IMR-90 (cell line): Measurements from ENCODE around the gene SLIT3. TPM values are rescaled to one million over a fixed set of nuclear protein-coding genes. Genes with fewer than 3 reads are reported as not detected.

Experiments used
- ATAC-seq: fragments of 200-7000 bp; cut with Tn5 transposase; 2 replicates; pipeline ENCODE4 v1.9.1; 2020; ENCODE audit warnings: low read depth, mild to moderate bottlenecking, moderate library complexity
- BruUV-seq: library from RNA; stranded (reverse); fragments of 400-500 nt; replicated peaks from 2 replicates; lab custom pipeline; 2021; lab: Mats Ljungman, UMichigan
- CTCF ChIA-PET: fragments of 300-600 bp; formaldehyde crosslinking; extraction: SDS; loops from one replicate; lab custom pipeline; 2021; ENCODE audit warnings: antibody characterized with exemption; lab: Yijun Ruan, JAX
- POLR2A ChIA-PET: fragments of 300-600 bp; sonication (Branson Sonifier 250); formaldehyde crosslinking; loops from one replicate; lab custom pipeline; 2022; ENCODE audit warnings: antibody characterized with exemption; ENCODE audit not compliant: unreplicated experiment; lab: Charles Lee
- DNase-seq: peaks from one replicate; pipeline ENCODE4 v3.0.0; 2013
- H2AFZ ChIP-seq: replicated peaks from 2 replicates; pipeline ENCODE3; 2013; ENCODE audit warnings: low read length, mild to moderate bottlenecking; ENCODE audit not compliant: poor library complexity
- H2AK5ac ChIP-seq: 2 replicates; pipeline ENCODE4 v1.6.1; 2013; ENCODE audit warnings: low read depth, low read length, inconsistent platforms
- H2AK9ac ChIP-seq: replicated peaks from 2 replicates; pipeline ENCODE3; 2013; ENCODE audit warnings: mild to moderate bottlenecking, low read depth, low read length, moderate library complexity; ENCODE audit not compliant: poor library complexity
- H2BK120ac ChIP-seq: 2 replicates; pipeline ENCODE4 v1.6.1; 2013; ENCODE audit warnings: low read depth, low read length, inconsistent platforms
- H2BK15ac ChIP-seq: 3 replicates; pipeline ENCODE4 v1.6.1; 2013; ENCODE audit warnings: low read depth, low read length, inconsistent platforms
- H2BK20ac ChIP-seq: 2 replicates; pipeline ENCODE4 v1.6.1; 2013; ENCODE audit warnings: low read depth, mild to moderate bottlenecking, inconsistent platforms, low read length, moderate library complexity
- H2BK5ac ChIP-seq: 2 replicates; pipeline ENCODE4 v1.6.1; 2013; ENCODE audit warnings: mild to moderate bottlenecking, low read depth, low read length, inconsistent platforms; ENCODE audit not compliant: poor library complexity, severe bottlenecking
- H3K14ac ChIP-seq: replicated peaks from 2 replicates; pipeline ENCODE4 v1.6.1; 2013; ENCODE audit warnings: low read depth, low read length, inconsistent platforms
- H3K18ac ChIP-seq: 2 replicates; pipeline ENCODE4 v1.6.1; 2013; ENCODE audit warnings: low read depth, low read length, control low read depth
- H3K23ac ChIP-seq: 2 replicates; pipeline ENCODE4 v1.6.1; 2013; ENCODE audit warnings: low read depth, low read length, inconsistent platforms
- H3K27ac ChIP-seq: 2 replicates; pipeline ENCODE4 v1.5.1; 2013; ENCODE audit warnings: mild to moderate bottlenecking, control low read depth, low read length; ENCODE audit not compliant: insufficient read depth
- H3K27me3 ChIP-seq: 2 replicates; pipeline ENCODE4 v1.6.1; 2013; ENCODE audit warnings: low read length; ENCODE audit not compliant: control insufficient read depth, insufficient read depth
- H3K36me3 ChIP-seq: 2 replicates; pipeline ENCODE4 v1.6.1; 2013; ENCODE audit warnings: low read length, mixed read lengths; ENCODE audit not compliant: control insufficient read depth, insufficient read depth
- H3K4ac ChIP-seq: 2 replicates; pipeline ENCODE4 v1.6.1; 2013; ENCODE audit warnings: low read depth, low read length, inconsistent platforms
- H3K4me1 ChIP-seq: 2 replicates; pipeline ENCODE4 v1.6.1; 2013; ENCODE audit warnings: low read length, mixed read lengths; ENCODE audit not compliant: control insufficient read depth, insufficient read depth
- H3K4me2 ChIP-seq: 2 replicates; pipeline ENCODE4 v1.6.1; 2013; ENCODE audit warnings: low read depth, mild to moderate bottlenecking, control low read depth, low read length, moderate library complexity
- H3K4me3 ChIP-seq: 2 replicates; pipeline ENCODE4 v1.5.1; 2013; ENCODE audit warnings: low read depth, mild to moderate bottlenecking, control low read depth, low read length, moderate library complexity; ENCODE audit not compliant: insufficient read depth
- H3K56ac ChIP-seq: 2 replicates; pipeline ENCODE4 v1.6.1; 2013; ENCODE audit warnings: low read length, inconsistent platforms; ENCODE audit not compliant: insufficient read depth; ENCODE audit errors: extremely low read depth
- H3K79me1 ChIP-seq, 2 experiments: 2 replicates each; pipeline ENCODE4 v1.6.1; 2013; ENCODE audit warnings: low read length in 2 of 2, inconsistent platforms in 1 of 2, low read depth in 1 of 2
- H3K9ac ChIP-seq: 2 replicates; pipeline ENCODE4 v1.6.1; 2013; ENCODE audit warnings: low read depth, low read length, control low read depth
- H3K9me1 ChIP-seq: 2 replicates; pipeline ENCODE4 v1.6.1; 2013; ENCODE audit warnings: low read length, inconsistent platforms; ENCODE audit not compliant: insufficient read depth
- H3K9me3 ChIP-seq: 2 replicates; pipeline ENCODE4 v1.6.1; 2013; ENCODE audit warnings: low read length; ENCODE audit not compliant: control insufficient read depth, insufficient read depth
- H4K20me1 ChIP-seq: 2 replicates; pipeline ENCODE4 v1.6.1; 2013; ENCODE audit warnings: low read length, inconsistent platforms; ENCODE audit not compliant: insufficient read depth
- H4K5ac ChIP-seq: 2 replicates; pipeline ENCODE4 v1.6.1; 2013; ENCODE audit warnings: mild to moderate bottlenecking, low read depth, low read length, control low read depth
- H4K8ac ChIP-seq, 2 experiments: 2 replicates each; pipeline ENCODE4 v1.6.1; 2013; ENCODE audit warnings: low read depth in 2 of 2, low read length in 2 of 2, control low read depth in 1 of 2, inconsistent platforms in 1 of 2
- H4K91ac ChIP-seq: 2 replicates; pipeline ENCODE4 v1.6.1; 2013; ENCODE audit warnings: low read depth, low read length, inconsistent platforms; ENCODE audit not compliant: insufficient read depth
- CHD1 ChIP-seq: IDR thresholded peaks from 2 replicates; pipeline ENCODE4 v1.6.1; 2012; ENCODE audit warnings: low read depth, low read length, improper control_type of control experiment
- FOS ChIP-seq: fragments of 150-350 bp; IDR thresholded peaks from 2 replicates; pipeline ENCODE4 v1.6.1; 2016; ENCODE audit warnings: low read depth, low read length
- RAD21 ChIP-seq: IDR thresholded peaks from 2 replicates; pipeline ENCODE4 v1.6.1; 2012; ENCODE audit warnings: low read length, improper control_type of control experiment
- SMC3 ChIP-seq: fragments of 150-350 bp; IDR thresholded peaks from 2 replicates; pipeline ENCODE4 v1.6.1; 2016; ENCODE audit warnings: low read depth, mild to moderate bottlenecking, antibody characterized with exemption, low read length, moderate library complexity
- USF2 ChIP-seq: fragments of 150-350 bp; IDR thresholded peaks from 2 replicates; pipeline ENCODE4 v1.6.1; 2017; ENCODE audit warnings: mild to moderate bottlenecking, antibody characterized with exemption, low read length, low read depth
- WGBS, 2 experiments: methylation state at CpG; one replicate each; pipeline versions ENCODE4 v1.1.5 to v1.1.7; 2013; ENCODE audit warnings: missing lambda C conversion rate in 2 of 2; ENCODE audit not compliant: insufficient read length in 1 of 2; ENCODE audit errors: extremely low coverage in 2 of 2; 5-methylcytosine and 5-hydroxymethylcytosine counted together
- dilution Hi-C: fragments of 300-500 bp; cut with HindIII; formaldehyde crosslinking; loops from one replicate; pipeline ENCODE4 v1.14.3; 2018; ENCODE audit warnings: low sequenced_read_pairs; ENCODE audit not compliant: unreplicated experiment
- in situ Hi-C: fragments of 300-500 bp; cut with MboI; formaldehyde crosslinking; loops from 3 replicates; pipeline ENCODE4 v1.14.3; 2019; ENCODE audit warnings: low sequenced_read_pairs, inconsistent platforms, mixed read lengths
- intact Hi-C: fragments of 100-400 bp; cut with micrococcal nuclease; formaldehyde crosslinking; loops from 2 replicates; pipeline ENCODE4 v1.10.0; 2022
- polyA plus RNA-seq, 3 experiments: library from polyadenylated mRNA; depleted of rRNA; stranded (reverse); fragments of >200 nt; gene quantifications; 2 replicates each; pipeline ENCODE4 v1.2.3, GENCODE V29; 2012; ENCODE audit warnings: low replicate concordance in 1 of 3
- total RNA-seq: library from RNA; depleted of rRNA; stranded (reverse); fragments of >200 nt; gene quantifications from 2 replicates; pipeline ENCODE4 v1.2.3, GENCODE V29; 2012

SLIT3 gene
- total and polyA plus RNA-seq, 2 of the 4 experiments (the other 2 are of a cell fraction) = 0.18 to 0.50 TPM

GRCh38 chr5:168860503-168860902, 440.4 kb downstream of the SLIT3 start:
- dilution Hi-C loops (no loop called here), intact Hi-C loops (no loop called here), in situ Hi-C loops (no loop called here)
- Histone ChIP-seq H4K8ac (no peak overlapping the region), H3K18ac (no peak overlapping the region), H2BK5ac (no peak overlapping the region), H2AFZ (no peak overlapping the region), H3K9ac (no peak overlapping the region), H4K20me1 (no peaks in the 10 kb centered on the region), H3K4ac (no peak overlapping the region), H3K9me3 (no peaks in the 10 kb centered on the region), H2AK9ac (no peak overlapping the region), H3K9me1 (no peaks in the 10 kb centered on the region), H3K79me1 (no peaks in the 10 kb centered on the region), H3K4me1 (no peaks in the 10 kb centered on the region), H3K36me3 (no peaks in the 10 kb centered on the region), H2AK5ac (no peak overlapping the region), H4K5ac (no peak overlapping the region), H2BK20ac (no peak overlapping the region), H3K4me3 (no peak overlapping the region), H2BK120ac (no peak overlapping the region), H3K56ac (no peak overlapping the region), H3K27me3 (no peaks in the 10 kb centered on the region), H2BK15ac (no peak overlapping the region), H3K14ac (no peak overlapping the region), H3K4me2 (no peak overlapping the region), H4K91ac (no peak overlapping the region), H3K23ac (no peak overlapping the region), H3K27ac (no peak overlapping the region)
- ChIA-PET CTCF (no interaction called here), POLR2A (interaction anchor here (0.5 kb wide), 1 partner anchor 18 kb away, joined by 4 read pairs; no protein-coding TSS in a partner anchor)
- DNase-seq (no peak), ATAC-seq (no peak)
- TF ChIP-seq FOS (no peak), SMC3 (no peak), CHD1 (no peak), USF2 (no peak), RAD21 (no peak)
- no TSS peak for BruUV-seq
- no CpG with 5 or more reads among the region's 1 CpG for WGBS, 2 experiments
